Spleen (tissue), 11 donors: ENCODE results near the gene UNC119. TPM values are rescaled to one million over a fixed set of nuclear protein-coding genes. Genes with fewer than 3 reads are reported as not detected.
"Not testable (repeated sequence)": the region's sequence is repeated elsewhere in the genome, so short reads cannot be mapped to it uniquely, and the experiment has no call there.

Experiments used
- DNase-seq: peaks from one replicate; pipeline ENCODE4 v3.0.0-alpha.2; 2020
- H3K27ac ChIP-seq, 8 donors: fragments of 200-600 bp; sonication (generic) in 7 of 8; 1 replicate in 4 of 8; 2 replicates in 4 of 8; pipeline versions ENCODE4 v1.5.0 to v1.8.0; 2016 to 2021; ENCODE audit warnings: inconsistent platforms in 4 of 8, mild to moderate bottlenecking in 4 of 8, moderate library complexity in 1 of 8
- H3K27me3 ChIP-seq, 7 donors: fragments of 200-600 bp; sonication (generic) in 6 of 7; replicated peaks in 1 of 7; 1 replicate in 4 of 7; 2 replicates in 3 of 7; pipeline versions ENCODE4 v1.5.0 to v1.8.0; 2016 to 2021; ENCODE audit warnings: inconsistent platforms in 3 of 7, mild to moderate bottlenecking in 1 of 7
- H3K36me3 ChIP-seq, 6 donors: fragments of 200-600 bp; sonication (generic) in 5 of 6; 1 replicate in 4 of 6; 2 replicates in 2 of 6; pipeline versions ENCODE4 v1.5.0 to v1.8.0; 2016 to 2021; ENCODE audit warnings: inconsistent platforms in 2 of 6
- H3K4me1 ChIP-seq, 6 donors: fragments of 200-600 bp; sonication (generic) in 5 of 6; 1 replicate in 3 of 6; 2 replicates in 3 of 6; pipeline versions ENCODE4 v1.5.0 to v1.8.0; 2016 to 2021; ENCODE audit warnings: inconsistent platforms in 3 of 6
- H3K4me3 ChIP-seq, 8 donors: fragments of 200-600 bp; sonication (generic) in 7 of 8; 1 replicate in 4 of 8; 2 replicates in 4 of 8; pipeline versions ENCODE4 v1.5.0 to v1.8.0; 2016 to 2021; ENCODE audit warnings: inconsistent platforms in 4 of 8, mild to moderate bottlenecking in 4 of 8, moderate library complexity in 2 of 8
- H3K9me3 ChIP-seq, 8 donors: fragments of 200-600 bp; sonication (generic) in 7 of 8; 1 replicate in 4 of 8; 2 replicates in 4 of 8; pipeline versions ENCODE4 v1.5.0 to v1.8.0; 2016 to 2021; ENCODE audit warnings: inconsistent platforms in 4 of 8
- CTCF ChIP-seq, 11 experiments: fragments of 200-600 bp in 7 of 11; fragments of 450-650 bp in 4 of 11; sonication (generic) in 4 of 11; IDR thresholded peaks in 8 of 11; conservative IDR thresholded peaks in 3 of 11; 1 replicate in 7 of 11; 2 replicates in 4 of 11; pipeline versions ENCODE4 v1.4.0 to v1.8.0; 2016 to 2021; ENCODE audit warnings: antibody characterized with exemption in 11 of 11, inconsistent platforms in 4 of 11, mild to moderate bottlenecking in 1 of 11
- POLR2A ChIP-seq, 3 donors: fragments of 450-650 bp; IDR thresholded peaks; one replicate each; pipeline ENCODE4 v1.5.1; 2017; ENCODE audit warnings: antibody characterized with exemption in 3 of 3, mild to moderate bottlenecking in 1 of 3
- POLR2AphosphoS5 ChIP-seq, 3 donors: sonication (generic); formaldehyde crosslinking; IDR thresholded peaks; one replicate each; pipeline ENCODE4 v1.5.1; 2017; ENCODE audit warnings: antibody characterized with exemption in 3 of 3
- WGBS, 5 donors: extraction: QIAGEN DNeasy Blood & Tissue Kit in 3 of 5; methylation state at CpG; one replicate each; pipeline versions ENCODE4 v1.1.5 to v1.1.7; 2013 to 2018; 5-methylcytosine and 5-hydroxymethylcytosine counted together
- intact Hi-C: fragments of 100-400 bp; cut with DNase I; formaldehyde crosslinking; loops from one replicate; pipeline ENCODE4 v1.15.0; 2023; ENCODE audit warnings: low total_unique reads
- polyA plus RNA-seq, 3 donors: library from polyadenylated mRNA; stranded (reverse); fragments of 200-250 nt; gene quantifications; one replicate each; pipeline ENCODE4 v1.2.1, GENCODE V29; 2013
- total RNA-seq, 7 donors: library from RNA; depleted of rRNA in 3 of 7; stranded (reverse); fragments of >200 nt in 3 of 7; fragmentation: NEBNext Ultra II Directional in 4 of 7; extraction: Animal tissue kit (Norgen Biotek cat#: 25700) in 4 of 7; gene quantifications; one replicate each; pipeline versions ENCODE4 v1.1.0 to v1.2.1, GENCODE V29; 2016 to 2021
- donor health status: healthy with polysubstance abuse.
- donor health status: DM: no; HTN: no; CAD: no; lungs with moderate emphysema.
- donor health status: DM: no; HTN: no; CAD: no.
- donor health status: Bipolar disorder and iron deficiency.
- donor health status: healthy.
- donor health status: DM: no; HTN: no; CAD: no.
- donor health status: DM: yes; HTN: yes; CAD: no.

The UNC119 gene
- total and polyA plus RNA-seq, 10 donors: 41.5 to 76.0 (median 62.4) TPM

GRCh38 chr17:28578246-28579195 is 26.1 kb upstream of the UNC119 start:
- H3K4me1 ChIP-seq: peaks cover 4 to 29% (median 19%) of the 10 kb centered on the region in 6 donors

GRCh38 chr17:28577466-28577824 is 25.0 kb upstream of the UNC119 start:
- Histone ChIP-seq H3K27ac (peak overlapping the region in 7 of 8 donors; percentile 57 to 80 (median 73)), H3K9me3 (no peaks in the 10 kb centered on the region), H3K4me1 (peaks cover 5 to 38% (median 22%) of the 10 kb centered on the region in 6 donors), H3K27me3 (no peaks in the 10 kb centered on the region), H3K4me3 (peak overlapping the region in 1 of 8 donors; percentile 63), H3K36me3 (peaks cover 0 to 46% (median 0%) of the 10 kb centered on the region in 6 donors)
- 89 to 98% (median 95%) methylated on average over 3 of the region's 3 CpGs for WGBS, 5 donors
- intact Hi-C loops: no loop called here
- TF ChIP-seq POLR2A (IDR thresholded peaks at IDR 0.05): no peak
- no peak for TF ChIP-seq CTCF (IDR thresholded peaks at IDR 0.05 in 8 of 11, conservative IDR thresholded peaks at IDR 0.05 in 3 of 11)
- no peak for TF ChIP-seq POLR2AphosphoS5 (IDR thresholded peaks at IDR 0.05)
- DNase-seq: no peak

More at GRCh38 chr17:28578246-28579195, 26.1 kb upstream of the UNC119 start:
- 90 to 96% (median 94%) methylated on average over 8 of the region's 8 CpGs for WGBS, 5 donors
- H3K4me3 ChIP-seq: no peak overlapping the region
- intact Hi-C loops: no loop called here
- no peak for DNase-seq
- peaks cover 0 to 56% (median under 1%) of the 10 kb centered on the region in 6 donors for H3K36me3 ChIP-seq
- no peak overlapping the region for H3K27ac ChIP-seq
- no peaks in the 10 kb centered on the region for H3K27me3 ChIP-seq
- H3K9me3 ChIP-seq: no peaks in the 10 kb centered on the region
- TF ChIP-seq POLR2AphosphoS5 (IDR thresholded peaks at IDR 0.05) (no peak), CTCF (IDR thresholded peaks at IDR 0.05 in 8 of 11, conservative IDR thresholded peaks at IDR 0.05 in 3 of 11) (no peak), POLR2A (IDR thresholded peaks at IDR 0.05) (no peak)

- DNase-seq: peak; percentile 100
- peak within 1 kb of the TSS; percentile 57 to 80 (median 70) for H3K27ac ChIP-seq
- no peaks in the 10 kb centered on the region for H3K9me3 ChIP-seq
- 4 to 10% (median 5%) methylated on average over 16 to 26 of the region's 26 CpGs for WGBS, 5 donors
- intact Hi-C loops: no loop called here
- peaks cover 10 to 43% (median 27%) of the 10 kb centered on the region in 6 donors for H3K4me1 ChIP-seq
- H3K4me3 ChIP-seq: peak within 1 kb of the TSS in 6 of 8 donors; percentile 8 to 63 (median 30)
- TF ChIP-seq POLR2AphosphoS5 (IDR thresholded peaks at IDR 0.05): peak; percentile 98 to 99 (median 98)
- peak in 3 of 11 experiments; percentile 6 to 21 (median 12) for TF ChIP-seq CTCF (IDR thresholded peaks at IDR 0.05 in 8 of 11, conservative IDR thresholded peaks at IDR 0.05 in 3 of 11)
- TF ChIP-seq POLR2A (IDR thresholded peaks at IDR 0.05): peak in 2 of 3 donors; percentile 79 to 92
- peaks cover 0 to 40% (median 0%) of the 10 kb centered on the region in 6 donors for H3K36me3 ChIP-seq
- no peaks in the 10 kb centered on the region for H3K27me3 ChIP-seq
These were observed 24.5 kb upstream of the UNC119 start, which contains the start of gene ALDOC for GRCh38 chr17:28576758-28577465. Gene ALDOC, minus strand, starts transcription at chr17:28576895. Its CDS starts 1,363 bp downstream, at chr17:28575532.

GRCh38 chr17:28576016-28576415 is 23.6 kb upstream of the UNC119 start:
- DNase-seq, H3K27me3 ChIP-seq, H3K9me3 ChIP-seq, intact Hi-C loops, H3K27ac ChIP-seq: not testable (repeated sequence)
- peaks cover 0 to 36% (median 0%) of the 10 kb centered on the region in 6 donors for H3K36me3 ChIP-seq
- WGBS, 5 donors: 65 to 72% (median 70%) methylated on average over 3 of the region's 3 CpGs
- H3K4me3 ChIP-seq: peak overlapping the region in 1 of 8 donors; percentile 16
- peaks cover 11 to 45% (median 30%) of the 10 kb centered on the region in 6 donors for H3K4me1 ChIP-seq
